H9 (cell line): Measurements from ENCODE around the gene SCNN1B. TPM values are rescaled to one million over a fixed set of nuclear protein-coding genes. Genes with fewer than 3 reads are reported as not detected.

Source experiments
- DNase-seq: peaks from one replicate; pipeline ENCODE4 v3.0.0-alpha.2; 2017
- H2AFZ ChIP-seq: one replicate; pipeline ENCODE4 v1.6.1; 2013; ENCODE audit warnings: mild to moderate bottlenecking, low read length, control low read depth, moderate library complexity
- H2AK5ac ChIP-seq: 2 replicates; pipeline ENCODE4 v1.6.1; 2013; ENCODE audit warnings: low read length, control low read depth, mixed read lengths; ENCODE audit not compliant: insufficient read length
- H2BK120ac ChIP-seq: one replicate; pipeline ENCODE4 v1.6.1; 2013; ENCODE audit warnings: low read depth, mild to moderate bottlenecking, low read length, control low read depth, inconsistent platforms; ENCODE audit not compliant: poor library complexity, severe bottlenecking
- H2BK12ac ChIP-seq: 2 replicates; pipeline ENCODE4 v1.6.1; 2013; ENCODE audit warnings: low read length, control low read depth, mixed read lengths, low read depth; ENCODE audit not compliant: insufficient read length
- H2BK15ac ChIP-seq: 2 replicates; pipeline ENCODE4 v1.6.1; 2013; ENCODE audit warnings: low read depth, low read length, control low read depth
- H2BK20ac ChIP-seq: one replicate; pipeline ENCODE4 v1.6.1; 2013; ENCODE audit warnings: low read depth, mild to moderate bottlenecking, low read length, control low read depth, inconsistent platforms; ENCODE audit not compliant: poor library complexity, severe bottlenecking
- H2BK5ac ChIP-seq: 2 replicates; pipeline ENCODE4 v1.6.1; 2013; ENCODE audit warnings: low read length, control low read depth, mixed read lengths; ENCODE audit not compliant: insufficient read length
- H3K14ac ChIP-seq: 2 replicates; pipeline ENCODE4 v1.6.1; 2013; ENCODE audit warnings: low read length, control low read depth; ENCODE audit not compliant: insufficient read depth
- H3K18ac ChIP-seq: 2 replicates; pipeline ENCODE4 v1.6.1; 2013; ENCODE audit warnings: low read depth, mild to moderate bottlenecking, mixed read lengths, low read length, control low read depth; ENCODE audit not compliant: insufficient read length
- H3K23ac ChIP-seq: 2 replicates; pipeline ENCODE4 v1.6.1; 2013; ENCODE audit warnings: low read length, control low read depth, mixed read lengths, low read depth; ENCODE audit not compliant: insufficient read length
- H3K23me2 ChIP-seq: 2 replicates; pipeline ENCODE4 v1.6.1; 2013; ENCODE audit warnings: low read depth, mild to moderate bottlenecking, mixed read lengths, low read length, control low read depth; ENCODE audit not compliant: insufficient read length, poor library complexity, severe bottlenecking
- H3K27ac ChIP-seq: 2 replicates; pipeline ENCODE4 v1.5.1; 2013; ENCODE audit warnings: low read length, control low read depth, mixed read lengths, low read depth; ENCODE audit not compliant: insufficient read length
- H3K27me3 ChIP-seq: 2 replicates; pipeline ENCODE4 v1.6.1; 2013; ENCODE audit warnings: low read length, control low read depth, inconsistent platforms; ENCODE audit not compliant: insufficient read depth
- H3K4ac ChIP-seq: 2 replicates; pipeline ENCODE4 v1.6.1; 2013; ENCODE audit warnings: low read depth, mild to moderate bottlenecking, control low read depth, inconsistent platforms, low read length, moderate library complexity
- H3K4me1 ChIP-seq: 2 replicates; pipeline ENCODE4 v1.6.1; 2013; ENCODE audit warnings: low read length, control low read depth, inconsistent platforms; ENCODE audit not compliant: insufficient read depth
- H3K4me2 ChIP-seq: 2 replicates; pipeline ENCODE4 v1.6.1; 2013; ENCODE audit warnings: low read length, control low read depth, mixed read lengths; ENCODE audit not compliant: insufficient read length, insufficient read depth
- H3K56ac ChIP-seq: 2 replicates; pipeline ENCODE4 v1.6.1; 2013; ENCODE audit warnings: low read depth, mild to moderate bottlenecking, mixed read lengths, low read length, control low read depth; ENCODE audit not compliant: insufficient read length
- H3K79me1 ChIP-seq: 2 replicates; pipeline ENCODE4 v1.6.1; 2013; ENCODE audit warnings: low read depth, mild to moderate bottlenecking, moderate library complexity, low read length, control low read depth, inconsistent platforms; ENCODE audit not compliant: insufficient read depth, poor library complexity, severe bottlenecking
- H3K79me2 ChIP-seq: 2 replicates; pipeline ENCODE4 v1.6.1; 2013; ENCODE audit warnings: low read length, control low read depth, inconsistent platforms; ENCODE audit not compliant: insufficient read depth
- H3K9ac ChIP-seq: 2 replicates; pipeline ENCODE4 v1.6.1; 2013; ENCODE audit warnings: low read length, control low read depth, mixed read lengths; ENCODE audit not compliant: insufficient read length; ENCODE audit errors: extremely low read depth
- H3K9me3 ChIP-seq: one replicate; pipeline ENCODE4 v1.6.1; 2013; ENCODE audit warnings: low read depth, low read length, inconsistent platforms; ENCODE audit not compliant: control insufficient read depth
- H3T11ph ChIP-seq: one replicate; pipeline ENCODE4 v1.6.1; 2013; ENCODE audit warnings: mild to moderate bottlenecking, low read length, control low read depth, inconsistent platforms
- H4K20me1 ChIP-seq: one replicate; pipeline ENCODE4 v1.6.1; 2013; ENCODE audit not compliant: control insufficient read depth, insufficient read length, insufficient read depth
- H4K5ac ChIP-seq: 2 replicates; pipeline ENCODE4 v1.6.1; 2013; ENCODE audit warnings: low read depth, mild to moderate bottlenecking, mixed read lengths, low read length, control low read depth; ENCODE audit not compliant: insufficient read length
- H4K8ac ChIP-seq: replicated peaks from 2 replicates; pipeline ENCODE4 v1.6.1; 2013; ENCODE audit warnings: low read length, control low read depth, mixed read lengths, low read depth; ENCODE audit not compliant: insufficient read length
- H4K91ac ChIP-seq: 2 replicates; pipeline ENCODE4 v1.6.1; 2013; ENCODE audit warnings: low read depth, mild to moderate bottlenecking, moderate library complexity, mixed read lengths, low read length, control low read depth; ENCODE audit not compliant: insufficient read length
- H3K27ac Mint-ChIP-seq, 3 experiments: 2 replicates in 2 of 3; 3 replicates in 1 of 3; pipeline ENCODE4 v1.8.0; 2020 to 2021; ENCODE audit warnings: mixed read lengths in 3 of 3, mild to moderate bottlenecking in 1 of 3, moderate library complexity in 1 of 3
- H3K27me3 Mint-ChIP-seq: 2 replicates; pipeline ENCODE4 v1.8.0; 2021; ENCODE audit warnings: low read depth, mild to moderate bottlenecking, moderate library complexity, mixed read lengths
- H3K36me3 Mint-ChIP-seq, 3 experiments: 2 replicates in 2 of 3; 3 replicates in 1 of 3; pipeline ENCODE4 v1.8.0; 2020 to 2021; ENCODE audit warnings: low read depth in 3 of 3, mixed read lengths in 3 of 3; ENCODE audit not compliant: insufficient read depth in 1 of 3
- H3K4me1 Mint-ChIP-seq, 2 experiments: 2 replicates each; pipeline ENCODE4 v1.8.0; 2020; ENCODE audit warnings: mixed read lengths in 2 of 2
- H3K4me3 Mint-ChIP-seq, 2 experiments: 2 replicates in 1 of 2; 3 replicates in 1 of 2; pipeline ENCODE4 v1.8.0; 2020 to 2021; ENCODE audit warnings: mild to moderate bottlenecking in 2 of 2, mixed read lengths in 2 of 2, moderate library complexity in 1 of 2
- H3K9me3 Mint-ChIP-seq, 2 experiments: 2 replicates in 1 of 2; 3 replicates in 1 of 2; pipeline ENCODE4 v1.8.0; 2020; ENCODE audit warnings: mild to moderate bottlenecking in 2 of 2, mixed read lengths in 2 of 2, moderate library complexity in 1 of 2
- CTCF ChIP-seq: fragments of 200-600 bp; sonication (generic); conservative IDR thresholded peaks from 3 replicates; pipeline ENCODE4 v1.8.0; 2021; ENCODE audit warnings: antibody characterized with exemption, mild to moderate bottlenecking
- WGBS: extraction: QIAGEN DNeasy Blood & Tissue Kit; methylation state at CpG from one replicate; pipeline ENCODE4 v1.1.7; 2013; ENCODE audit warnings: missing lambda C conversion rate, low lambda C conversion rate, mixed read lengths; ENCODE audit not compliant: insufficient read length; ENCODE audit errors: extremely low coverage; 5-methylcytosine and 5-hydroxymethylcytosine counted together
- total RNA-seq: library from RNA; stranded (reverse); gene quantifications from 2 replicates; pipeline ENCODE4 v1.2.1, GENCODE V29; 2021

SCNN1B gene
- total RNA-seq, 1 experiment from 2014 or later = 0.11 TPM

- Histone ChIP-seq H3K27ac (no peak overlapping the region), H3T11ph (no peak overlapping the region), H3K14ac (no peak overlapping the region), H3K4ac (no peak overlapping the region), H3K4me1 (no peaks in the 10 kb centered on the region), H2BK20ac (no peak overlapping the region), H2AK5ac (no peak overlapping the region), H3K9me3 (no peaks in the 10 kb centered on the region), H4K5ac (no peak overlapping the region), H3K79me2 (no peaks in the 10 kb centered on the region), H3K56ac (no peak overlapping the region), H3K18ac (no peak overlapping the region), H4K91ac (no peak overlapping the region), H3K9ac (no peak overlapping the region), H3K27me3 (no peaks in the 10 kb centered on the region), H3K23me2 (no peaks in the 10 kb centered on the region), H4K20me1 (no peaks in the 10 kb centered on the region), H3K4me2 (no peak overlapping the region), H3K23ac (no peak overlapping the region), H2AFZ (no peak overlapping the region), H3K79me1 (no peaks in the 10 kb centered on the region), H4K8ac (no peak overlapping the region), H2BK120ac (no peak overlapping the region), H2BK12ac (no peak overlapping the region), H2BK15ac (no peak overlapping the region), H2BK5ac (no peak overlapping the region)
- Mint-ChIP-seq H3K4me1 (peaks cover 3 to 7% of the 10 kb centered on the region in 2 experiments), H3K27ac (peak overlapping the region in 1 of 3 experiments; percentile 18; a peak in 1 of 7 replicates), H3K27me3 (no peaks in the 10 kb centered on the region; the same call in none of the 2 replicates), H3K4me3 (no peak overlapping the region), H3K9me3 (no peaks in the 10 kb centered on the region), H3K36me3 (no peaks in the 10 kb centered on the region)
- no CpG with 5 or more reads among the region's 8 CpGs for WGBS
- no peak for DNase-seq
- no peak for TF ChIP-seq CTCF
These were observed 28.1 kb downstream of the SCNN1B start for GRCh38 chr16:23330161-23330560.
